Putamen (tissue), 1 donor: ENCODE measurements around the gene SLC34A3.

Experiments used
- DNase-seq: peaks from one replicate; pipeline ENCODE4 v3.0.0-alpha.2; 2016; ENCODE audit warnings: low spot score

Gene SLC34A3

GRCh38 chr9:137195525-137196220 lies 35.0 kb upstream of the SLC34A3 start:
- no peak for DNase-seq

GRCh38 chr9:137198051-137198901 lies 32.4 kb upstream of the SLC34A3 start:
- DNase-seq: no peak

DNA sequence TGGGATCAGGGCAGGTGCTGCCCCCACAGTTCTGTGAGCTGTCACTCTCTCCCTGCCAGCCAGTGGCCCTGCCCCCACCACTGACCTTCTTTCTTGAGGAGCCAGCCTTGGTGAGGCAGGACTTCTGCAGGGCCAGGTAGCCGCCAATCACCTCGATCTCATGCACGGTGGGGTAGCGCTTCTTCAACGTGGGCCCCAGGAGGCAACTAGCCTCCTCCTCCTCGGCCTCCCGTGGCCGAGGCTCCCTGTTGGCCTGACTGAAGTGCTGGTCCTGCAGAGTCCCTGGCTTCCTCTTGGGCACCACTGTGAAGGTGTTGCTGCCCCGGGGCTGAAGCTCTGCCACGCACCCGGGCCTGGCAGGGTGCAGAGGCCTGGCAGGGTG lies 31.8 kb upstream of the SLC34A3 start:
- DNase-seq: no peak

- no peak for DNase-seq
Measured at GRCh38 chr9:137199411-137200121, 31.1 kb upstream of the SLC34A3 start.

- DNase-seq: peak; percentile 99
Measured at GRCh38 chr9:137200311-137201204, 30.1 kb upstream of the SLC34A3 start, which contains the start of gene TPRN. TPRN (minus strand) TSS chr9:137200741; CDS start chr9:137200711, 30 bp downstream.

DNA sequence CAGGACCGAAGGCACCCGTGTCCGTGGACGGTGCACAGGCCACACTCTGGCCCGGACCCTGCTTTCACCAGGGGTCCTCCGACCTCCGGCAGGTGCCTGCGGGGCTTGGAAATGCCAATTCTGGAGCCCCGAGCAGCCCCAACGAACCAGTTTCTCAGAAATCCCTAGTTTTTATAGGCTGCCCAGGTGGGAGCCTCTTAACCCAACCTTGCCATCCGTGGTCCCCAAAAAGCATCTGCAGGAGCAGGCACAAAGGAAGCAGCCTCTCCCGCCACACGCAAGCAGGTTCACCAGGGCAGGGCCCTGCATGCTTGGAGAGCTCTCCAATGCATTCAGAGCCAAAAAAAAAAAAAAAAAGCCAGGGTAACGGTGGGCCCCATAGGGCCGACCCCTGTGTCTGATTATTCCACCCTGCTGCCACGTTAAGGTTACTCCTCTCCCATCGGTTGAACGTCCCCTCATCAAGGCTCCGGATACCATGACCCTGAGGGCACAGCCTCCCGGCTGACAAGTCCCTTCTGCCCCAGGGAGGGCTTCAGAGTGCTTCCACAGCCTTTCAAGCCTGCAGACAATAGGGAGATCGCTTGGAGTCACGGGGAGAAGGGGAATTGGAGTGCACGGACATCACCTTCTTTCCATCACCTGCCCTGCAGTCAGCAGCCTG lies 29.4 kb upstream of the SLC34A3 start:
- DNase-seq: no peak

- DNase-seq: no peak
Measured at GRCh38 chr9:137202966-137203365, 27.7 kb upstream of the SLC34A3 start.

GRCh38 chr9:137204731-137205125 lies 26.0 kb upstream of the SLC34A3 start:
- no peak for DNase-seq

- peak; percentile 89 for DNase-seq
Measured at GRCh38 chr9:137205126-137206069, 25.3 kb upstream of the SLC34A3 start, which contains the start of the genes NDOR1 and TMEM203. NDOR1 (plus strand) TSS chr9:137205700; CDS start chr9:137205778, 78 bp downstream. TMEM203 (minus strand) TSS chr9:137205648; CDS start chr9:137205414, 234 bp downstream.

- no peak for DNase-seq
Measured at GRCh38 chr9:137206602-137207001, 24.1 kb upstream of the SLC34A3 start.

DNA sequence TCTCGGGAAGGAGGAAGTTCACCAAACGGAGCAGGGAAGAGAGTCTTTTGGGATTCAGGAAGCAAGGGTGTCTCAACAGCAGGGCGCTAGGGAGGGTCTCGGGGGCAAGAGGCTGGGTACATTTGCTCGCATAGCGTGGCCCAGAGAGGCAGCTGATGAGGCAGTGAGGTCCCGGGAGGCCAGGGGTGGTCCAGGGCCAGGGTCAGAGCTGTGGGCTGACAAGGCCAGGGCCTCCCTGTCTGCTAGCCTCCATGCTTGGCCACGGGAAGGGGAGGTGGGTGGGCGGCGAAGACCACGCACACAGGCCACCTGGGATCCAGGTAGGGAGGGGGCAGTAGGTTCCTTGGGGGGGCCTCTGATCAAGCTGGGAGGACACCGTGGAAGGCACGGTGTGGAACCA lies 19.2 kb upstream of the SLC34A3 start:
- no peak for DNase-seq

DNA sequence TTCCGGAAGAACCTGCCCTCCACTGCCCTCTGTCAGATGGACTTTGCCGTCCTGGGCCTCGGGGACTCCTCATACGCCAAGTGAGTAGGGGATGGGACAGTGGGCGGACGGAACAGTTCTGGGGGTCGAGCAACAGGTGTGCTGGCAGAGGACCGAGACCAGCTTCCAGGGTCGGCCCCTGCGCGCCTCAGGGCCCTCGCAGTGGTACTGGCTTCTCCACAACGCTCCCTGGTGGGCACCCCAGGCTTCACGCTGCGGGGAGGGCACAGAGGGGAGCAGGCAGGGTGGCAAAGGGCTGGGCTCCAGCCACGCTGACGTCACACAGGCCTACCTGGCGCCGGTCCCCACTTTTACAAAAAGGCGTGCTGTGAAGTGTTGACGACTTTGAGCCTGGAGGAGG lies 18.2 kb upstream of the SLC34A3 start:
- no peak for DNase-seq

- no peak for DNase-seq
Measured at GRCh38 chr9:137213160-137214060, 17.3 kb upstream of the SLC34A3 start.

GRCh38 chr9:137214620-137215019 lies 16.1 kb upstream of the SLC34A3 start:
- DNase-seq: no peak

DNA sequence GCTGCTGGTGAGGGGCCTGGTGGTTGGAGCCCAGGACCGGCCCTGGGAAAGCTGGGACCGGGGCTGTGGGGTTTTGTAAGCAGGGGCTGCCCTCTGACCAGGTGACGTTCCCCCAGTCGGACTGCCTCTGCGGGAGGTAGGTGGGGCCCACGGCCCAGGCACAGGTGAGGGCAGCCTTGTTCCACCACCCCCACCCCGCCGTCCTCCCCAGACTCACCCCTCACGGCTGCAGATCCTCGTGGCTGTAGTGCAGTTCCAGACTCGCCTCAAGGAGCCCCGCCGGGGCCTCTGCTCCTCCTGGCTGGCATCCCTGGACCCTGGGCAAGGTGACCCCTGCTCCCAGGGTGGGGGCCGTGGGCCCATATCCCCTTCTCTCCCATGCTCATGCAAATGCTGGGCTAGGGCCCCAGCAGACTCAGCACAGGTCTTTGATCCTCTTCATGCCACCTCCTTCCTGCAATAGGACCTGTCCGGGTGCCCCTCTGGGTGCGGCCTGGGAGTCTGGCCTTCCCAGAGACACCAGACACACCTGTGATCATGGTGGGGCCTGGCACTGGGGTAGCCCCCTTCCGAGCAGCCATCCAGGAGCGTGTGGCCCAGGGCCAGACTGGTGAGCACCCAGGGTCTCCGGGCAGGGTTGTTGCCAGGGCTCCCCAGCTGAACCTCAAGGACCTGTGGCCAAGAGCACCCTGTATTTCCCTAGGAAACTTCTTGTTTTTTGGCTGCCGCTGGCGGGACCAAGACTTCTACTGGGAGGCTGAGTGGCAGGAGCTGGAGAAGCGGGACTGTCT lies 15.3 kb upstream of the SLC34A3 start:
- no peak for DNase-seq

DNA sequence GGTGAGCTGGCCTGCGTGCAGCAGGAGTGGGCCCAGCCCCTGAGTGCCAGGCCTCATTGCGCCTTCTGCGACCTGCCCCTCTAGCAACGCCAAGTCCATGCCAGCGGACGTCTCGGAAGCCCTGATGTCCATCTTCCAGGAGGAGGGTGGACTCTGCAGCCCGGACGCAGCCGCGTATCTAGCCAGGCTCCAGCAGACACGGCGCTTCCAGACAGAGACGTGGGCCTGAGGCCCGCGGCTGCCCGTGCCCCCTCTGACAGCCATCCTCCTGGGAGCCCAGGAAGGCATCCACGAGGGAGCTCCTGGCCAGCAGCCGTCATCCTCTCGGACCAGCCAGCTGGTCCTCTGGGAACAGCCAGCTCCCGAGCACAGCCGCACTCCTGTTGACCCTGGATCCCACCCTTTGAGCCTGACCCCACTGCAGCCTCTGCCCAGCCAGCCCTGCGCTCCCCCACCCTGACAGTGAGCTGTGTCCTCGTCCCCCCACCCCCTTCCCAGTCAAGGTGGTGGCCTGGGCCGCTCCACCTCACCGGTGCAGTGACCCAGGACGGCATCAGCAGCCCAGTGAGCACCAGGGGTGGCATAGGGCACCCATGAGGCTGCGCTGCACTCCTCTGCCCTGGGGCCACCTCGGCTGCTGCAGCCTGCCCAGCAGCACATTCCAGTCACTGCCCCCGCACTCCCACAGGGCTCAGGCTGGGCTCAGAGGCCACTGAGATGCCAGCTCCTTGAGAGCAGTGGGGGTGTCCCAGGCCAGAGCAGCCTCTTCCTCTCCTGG lies 14.3 kb upstream of the SLC34A3 start:
- DNase-seq: no peak
